Tibial nerve (tissue), 4 donors: ENCODE data around the gene WDPCP.

Experiments
- CTCF ChIP-seq, 5 experiments: fragments of 200-600 bp in 3 of 5; fragments of 450-650 bp in 2 of 5; sonication (generic) in 3 of 5; IDR thresholded peaks; one replicate each; pipeline ENCODE4 v1.5.1; 2016 to 2019; ENCODE audit warnings: antibody characterized with exemption in 5 of 5, mild to moderate bottlenecking in 3 of 5, moderate library complexity in 2 of 5
- EP300 ChIP-seq, 2 donors: sonication (generic); formaldehyde crosslinking; IDR thresholded peaks; one replicate each; pipeline ENCODE4 v1.6.1; 2017; ENCODE audit warnings: antibody characterized with exemption in 2 of 2, mild to moderate bottlenecking in 1 of 2
- POLR2A ChIP-seq, 2 donors: fragments of 450-650 bp; IDR thresholded peaks; one replicate each; pipeline ENCODE4 v1.6.1; 2017; ENCODE audit warnings: antibody characterized with exemption in 2 of 2, mild to moderate bottlenecking in 2 of 2, moderate library complexity in 2 of 2

GRCh38 chr2:63580651-63581297, 7.5 kb downstream of the WDPCP start:
- TF ChIP-seq CTCF (IDR thresholded peaks at IDR 0.05) (no peak), POLR2A (IDR thresholded peaks at IDR 0.05) (no peak), EP300 (IDR thresholded peaks at IDR 0.05) (no peak)
